ENCODE results near the gene TTC33.

DNA sequence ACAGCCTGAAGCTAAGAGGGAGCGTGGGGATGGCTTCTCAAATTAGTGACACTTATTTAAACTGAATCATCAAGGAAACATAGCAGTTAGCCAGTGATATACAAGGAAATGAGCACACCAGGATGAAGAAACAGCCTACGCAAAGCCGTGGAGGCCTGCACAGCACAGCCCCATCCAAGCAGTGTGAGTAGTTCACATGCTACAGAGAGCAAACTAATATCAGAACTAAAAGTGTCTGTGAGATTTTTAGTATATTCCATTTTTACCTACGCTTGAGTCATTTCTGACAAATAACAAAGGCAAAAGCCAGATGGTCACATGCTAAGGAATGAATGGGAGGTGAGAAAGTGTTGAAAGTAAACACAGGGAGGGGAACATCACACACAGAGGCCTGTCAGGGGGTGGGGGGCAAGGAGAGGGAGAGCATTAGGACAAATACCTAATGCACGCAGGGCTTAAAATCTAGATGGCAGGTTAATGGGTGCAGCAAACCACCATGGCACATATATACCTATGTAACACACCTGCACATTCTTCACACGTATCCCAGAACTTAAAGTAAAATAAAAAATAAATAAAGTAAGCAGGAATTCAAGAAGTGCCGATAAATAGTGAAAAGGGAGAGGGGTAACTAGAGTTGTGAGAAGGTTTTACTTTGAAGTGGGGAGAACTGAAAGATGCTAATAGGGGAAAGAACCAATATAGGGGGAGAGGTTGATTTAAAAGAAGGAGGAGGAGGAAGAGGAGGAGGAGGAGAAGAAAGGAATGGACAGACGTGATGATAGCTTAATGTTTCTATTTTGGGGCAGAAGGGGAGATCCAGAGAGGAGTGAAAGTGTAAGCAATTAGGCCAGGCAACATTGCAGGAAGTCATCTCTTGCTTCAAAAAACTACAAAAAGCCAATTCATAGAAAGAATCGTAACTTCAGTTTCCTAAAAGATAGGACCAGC is 177.0 kb downstream of the TTC33 start:
- no peak for TF ChIP-seq POLR2AphosphoS5 (IDR thresholded peaks at IDR 0.05; ENCODE audit: borderline replicate concordance, low read depth, low read length)
- no peak for TF ChIP-seq EZH2 (IDR thresholded peaks at IDR 0.05)
- no peak for TF ChIP-seq FOXP2 (optimal IDR thresholded peaks at IDR 0.05; ENCODE audit: control extremely low read depth, extremely low read length, insufficient read depth)

Measured in SK-N-MC (cell line).